NB4 (cell line): ENCODE measurements around the gene TOR2A.

ENCODE experiments used
- DNase-seq: peaks from one replicate; pipeline ENCODE4 v3.0.0; 2010; ENCODE audit warnings: low read depth
- H3K4me3 ChIP-seq: one replicate; pipeline ENCODE4 v1.5.1; 2011; ENCODE audit warnings: mild to moderate bottlenecking, low read depth, low read length, moderate library complexity
- MYC ChIP-seq: IDR thresholded peaks from 2 replicates; pipeline ENCODE4 v1.6.1; 2011; ENCODE audit warnings: low read depth, low read length
- POLR2A ChIP-seq: IDR thresholded peaks from 2 replicates; pipeline ENCODE4 v1.6.1; 2011; ENCODE audit warnings: mild to moderate bottlenecking; ENCODE audit not compliant: insufficient read length; ENCODE audit errors: extremely low read depth
- TF ChIP-seq, protein P1 (sequence below): IDR thresholded peaks from 2 replicates; pipeline ENCODE4 v1.6.1; 2011; ENCODE audit warnings: low read depth, low read length
- TF ChIP-seq, protein P2 (sequence below): IDR thresholded peaks from one replicate; pipeline ENCODE4 v1.5.1; 2012; ENCODE audit warnings: low read depth, low read length

TOR2A gene

DNA sequence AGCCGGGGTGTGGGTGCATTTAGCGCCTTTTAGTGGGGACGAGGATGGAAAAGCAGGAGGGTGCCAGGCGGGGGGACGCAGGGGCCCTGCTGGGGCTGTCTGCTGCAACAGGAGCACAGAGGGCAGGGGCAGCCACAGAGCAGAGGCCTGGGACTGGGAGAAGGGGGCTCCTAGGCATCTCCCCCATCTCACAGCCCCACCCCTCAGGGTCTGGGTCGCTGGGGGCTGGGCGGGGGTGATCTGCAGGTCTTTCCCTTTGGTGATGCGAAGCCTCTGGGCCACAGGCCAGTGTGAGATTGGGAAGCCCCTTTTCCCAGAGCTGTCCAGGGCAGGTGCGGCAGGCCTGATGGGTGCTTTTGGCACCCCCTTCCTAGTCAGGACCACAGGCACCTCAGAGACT is 4.8 kb downstream of the TOR2A start:
- TF ChIP-seq, protein P1, sequence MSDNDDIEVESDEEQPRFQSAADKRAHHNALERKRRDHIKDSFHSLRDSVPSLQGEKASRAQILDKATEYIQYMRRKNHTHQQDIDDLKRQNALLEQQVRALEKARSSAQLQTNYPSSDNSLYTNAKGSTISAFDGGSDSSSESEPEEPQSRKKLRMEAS = no peak
- TF ChIP-seq POLR2A = no peak
- no peak for TF ChIP-seq MYC
- TF ChIP-seq, protein P2, sequence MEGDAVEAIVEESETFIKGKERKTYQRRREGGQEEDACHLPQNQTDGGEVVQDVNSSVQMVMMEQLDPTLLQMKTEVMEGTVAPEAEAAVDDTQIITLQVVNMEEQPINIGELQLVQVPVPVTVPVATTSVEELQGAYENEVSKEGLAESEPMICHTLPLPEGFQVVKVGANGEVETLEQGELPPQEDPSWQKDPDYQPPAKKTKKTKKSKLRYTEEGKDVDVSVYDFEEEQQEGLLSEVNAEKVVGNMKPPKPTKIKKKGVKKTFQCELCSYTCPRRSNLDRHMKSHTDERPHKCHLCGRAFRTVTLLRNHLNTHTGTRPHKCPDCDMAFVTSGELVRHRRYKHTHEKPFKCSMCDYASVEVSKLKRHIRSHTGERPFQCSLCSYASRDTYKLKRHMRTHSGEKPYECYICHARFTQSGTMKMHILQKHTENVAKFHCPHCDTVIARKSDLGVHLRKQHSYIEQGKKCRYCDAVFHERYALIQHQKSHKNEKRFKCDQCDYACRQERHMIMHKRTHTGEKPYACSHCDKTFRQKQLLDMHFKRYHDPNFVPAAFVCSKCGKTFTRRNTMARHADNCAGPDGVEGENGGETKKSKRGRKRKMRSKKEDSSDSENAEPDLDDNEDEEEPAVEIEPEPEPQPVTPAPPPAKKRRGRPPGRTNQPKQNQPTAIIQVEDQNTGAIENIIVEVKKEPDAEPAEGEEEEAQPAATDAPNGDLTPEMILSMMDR = no peak
- DNase-seq = no peak
- H3K4me3 ChIP-seq = no peak overlapping the region

DNA sequence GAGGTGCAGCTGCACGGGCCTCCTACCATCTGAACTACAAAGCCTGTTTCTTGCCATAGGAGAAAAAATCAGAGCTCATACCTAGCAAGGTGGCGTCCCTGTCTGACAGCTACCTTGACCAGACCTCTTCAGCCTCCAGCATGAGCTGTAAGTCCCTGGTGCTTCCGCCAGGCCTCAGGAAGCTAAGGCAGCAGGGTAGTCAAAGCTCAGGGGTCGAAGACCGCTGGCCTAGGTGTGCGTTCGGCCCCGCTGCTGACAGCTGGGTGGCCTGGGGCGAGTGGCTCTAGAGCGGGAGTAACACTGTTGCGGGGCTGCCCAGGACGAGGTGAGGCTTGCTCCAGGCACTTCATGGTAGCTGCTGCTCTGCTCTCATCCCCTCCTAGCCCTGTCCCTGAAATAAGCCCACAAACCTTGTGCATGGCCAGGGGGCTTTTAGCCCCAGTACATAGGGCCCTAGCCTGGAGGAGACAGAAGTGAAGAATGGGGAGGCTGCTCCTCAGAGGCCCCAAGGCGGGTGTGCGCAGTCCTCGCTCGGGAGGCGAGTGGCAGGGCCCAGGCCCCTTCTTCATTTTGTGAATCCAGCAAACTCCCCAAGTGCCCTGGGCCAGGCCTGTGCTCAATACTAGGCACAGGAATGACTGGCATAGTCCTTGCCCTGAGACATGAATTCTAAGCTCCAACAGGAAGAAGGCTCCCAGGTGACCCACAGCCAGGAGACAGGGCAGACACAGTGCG is 5.4 kb downstream of the TOR2A start:
- TF ChIP-seq POLR2A = no peak
- TF ChIP-seq, protein P2 = no peak
- no peak for TF ChIP-seq MYC
- TF ChIP-seq, protein P1 = no peak
- H3K4me3 ChIP-seq = no peak overlapping the region
- no peak for DNase-seq

DNA sequence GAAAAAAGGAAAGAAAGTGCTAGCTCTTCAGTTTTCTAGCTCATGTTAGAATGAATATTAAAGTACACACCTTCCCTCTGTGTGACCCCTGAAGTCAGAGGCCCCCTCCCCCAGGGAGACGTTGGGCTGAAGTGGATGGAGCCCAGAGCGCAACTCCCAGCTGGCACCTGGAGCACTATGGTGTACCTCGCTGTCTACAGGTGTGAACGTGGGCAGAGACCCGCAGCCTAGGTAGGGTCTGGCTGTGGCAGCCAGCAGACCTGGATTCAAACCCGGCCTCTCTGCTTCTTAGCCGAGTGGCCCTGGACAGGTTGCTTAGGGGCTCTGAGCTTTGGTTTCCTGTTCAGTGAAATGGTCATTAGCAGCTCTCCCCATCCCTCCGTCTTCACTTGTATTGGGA is 6.3 kb downstream of the TOR2A start:
- no peak for DNase-seq
- no peak overlapping the region for H3K4me3 ChIP-seq
- TF ChIP-seq MYC = no peak
- TF ChIP-seq, protein P2 = no peak
- no peak for TF ChIP-seq POLR2A
- TF ChIP-seq, protein P1 = no peak

DNA sequence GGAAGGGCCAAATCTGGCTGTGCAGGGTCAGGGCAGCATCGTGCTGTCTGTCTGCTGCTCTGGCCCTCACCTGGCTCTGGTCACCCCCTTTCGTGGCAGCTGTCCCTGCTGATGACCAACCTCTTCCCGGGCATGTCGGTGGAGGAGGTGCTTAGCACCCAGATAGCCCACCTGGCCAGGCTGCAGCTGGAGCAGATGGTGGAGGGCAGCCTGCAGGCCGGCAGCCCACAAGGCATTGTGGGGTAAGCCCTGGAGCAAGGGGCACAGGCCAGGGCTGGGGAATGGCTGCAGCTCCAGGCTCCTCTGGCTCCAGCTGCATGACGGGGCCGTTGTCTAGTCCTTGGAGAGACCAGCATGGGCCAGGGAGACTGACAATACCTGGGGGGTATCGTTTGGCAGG is 8.2 kb downstream of the TOR2A start:
- no peak overlapping the region for H3K4me3 ChIP-seq
- no peak for DNase-seq
- TF ChIP-seq MYC (no peak), POLR2A (no peak)
- TF ChIP-seq, protein P1 = no peak
- TF ChIP-seq, protein P2 = no peak

DNA sequence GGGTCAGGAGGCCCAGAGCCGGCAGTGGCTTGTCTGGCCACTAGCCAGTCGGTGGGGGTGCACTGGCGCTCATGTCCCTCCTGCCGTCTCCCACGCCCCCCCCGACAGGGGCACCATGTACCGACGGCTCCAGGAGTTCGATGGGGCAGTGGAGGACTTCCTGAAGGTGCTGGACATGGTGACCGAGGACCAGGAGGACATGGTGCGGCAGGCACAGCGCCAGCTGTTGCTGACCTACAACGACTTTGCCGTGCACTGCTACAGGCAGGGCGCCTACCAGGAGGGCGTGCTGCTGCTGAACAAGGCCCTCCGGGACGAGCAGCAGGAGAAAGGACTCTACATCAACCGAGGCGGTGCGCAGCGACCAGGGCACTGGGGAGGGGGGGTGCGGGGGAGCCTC is 11.1 kb downstream of the TOR2A start:
- H3K4me3 ChIP-seq = no peak overlapping the region
- DNase-seq = no peak
- TF ChIP-seq, protein P2 = no peak
- TF ChIP-seq POLR2A (no peak), MYC (no peak)
- TF ChIP-seq, protein P1 = no peak
